Breast epithelium (tissue), 3 donors: ENCODE data around the gene TUG1.

Source experiments
- POLR2A ChIP-seq: fragments of 450-650 bp; IDR thresholded peaks from one replicate; pipeline ENCODE4 v1.6.1; 2016; ENCODE audit warnings: antibody characterized with exemption, mild to moderate bottlenecking, moderate library complexity
- POLR2AphosphoS5 ChIP-seq, 3 donors: sonication (generic); formaldehyde crosslinking; IDR thresholded peaks; one replicate each; pipeline ENCODE4 v1.6.1; 2017; ENCODE audit warnings: antibody characterized with exemption in 3 of 3
- TF ChIP-seq, protein P1 (sequence below), 3 donors: fragments of 450-650 bp; IDR thresholded peaks; one replicate each; pipeline ENCODE4 v1.5.1; 2016 to 2017; ENCODE audit warnings: antibody characterized with exemption in 3 of 3, mild to moderate bottlenecking in 3 of 3, moderate library complexity in 3 of 3

DNA sequence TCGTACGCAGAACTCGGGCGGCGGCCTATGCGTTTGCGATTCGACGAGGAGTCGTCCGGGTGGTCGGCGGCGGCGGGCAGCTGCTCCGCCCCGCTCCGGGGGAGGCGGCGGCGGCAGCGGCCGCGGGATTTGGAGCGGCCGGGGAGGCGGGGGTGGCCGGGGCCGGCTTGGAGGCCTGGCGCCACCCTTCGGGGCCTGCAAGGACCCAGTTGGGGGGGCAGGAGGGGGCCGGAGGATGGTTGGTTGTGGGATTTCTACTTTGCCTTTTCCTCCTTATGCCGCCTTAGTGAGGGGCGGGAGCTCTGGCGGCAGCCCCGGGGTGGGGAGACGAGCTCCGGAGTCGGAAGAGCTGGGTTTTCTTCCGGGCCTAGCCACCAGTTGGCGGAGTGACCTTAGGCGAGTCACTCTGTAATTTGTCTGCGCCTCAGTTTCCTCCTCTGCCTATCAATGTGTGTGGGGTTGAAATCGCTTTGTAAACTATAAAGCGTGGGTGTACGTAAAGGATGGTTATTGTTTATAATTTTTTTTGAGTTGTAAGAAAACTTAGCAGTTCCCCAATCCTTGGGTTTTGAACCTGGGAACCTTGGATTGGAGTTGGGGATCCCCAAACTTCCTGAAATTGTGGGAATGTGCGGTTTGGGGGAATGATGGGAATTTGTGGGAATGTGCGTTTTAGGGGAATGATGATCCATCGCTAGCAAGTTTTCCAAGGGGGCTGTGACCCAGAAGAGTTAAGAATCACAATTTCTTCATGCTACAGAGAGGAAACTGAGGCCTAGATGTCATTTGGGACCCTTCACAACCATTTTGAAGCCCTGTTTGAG, 679 bp downstream of the TUG1 start:
- TF ChIP-seq, protein P1, sequence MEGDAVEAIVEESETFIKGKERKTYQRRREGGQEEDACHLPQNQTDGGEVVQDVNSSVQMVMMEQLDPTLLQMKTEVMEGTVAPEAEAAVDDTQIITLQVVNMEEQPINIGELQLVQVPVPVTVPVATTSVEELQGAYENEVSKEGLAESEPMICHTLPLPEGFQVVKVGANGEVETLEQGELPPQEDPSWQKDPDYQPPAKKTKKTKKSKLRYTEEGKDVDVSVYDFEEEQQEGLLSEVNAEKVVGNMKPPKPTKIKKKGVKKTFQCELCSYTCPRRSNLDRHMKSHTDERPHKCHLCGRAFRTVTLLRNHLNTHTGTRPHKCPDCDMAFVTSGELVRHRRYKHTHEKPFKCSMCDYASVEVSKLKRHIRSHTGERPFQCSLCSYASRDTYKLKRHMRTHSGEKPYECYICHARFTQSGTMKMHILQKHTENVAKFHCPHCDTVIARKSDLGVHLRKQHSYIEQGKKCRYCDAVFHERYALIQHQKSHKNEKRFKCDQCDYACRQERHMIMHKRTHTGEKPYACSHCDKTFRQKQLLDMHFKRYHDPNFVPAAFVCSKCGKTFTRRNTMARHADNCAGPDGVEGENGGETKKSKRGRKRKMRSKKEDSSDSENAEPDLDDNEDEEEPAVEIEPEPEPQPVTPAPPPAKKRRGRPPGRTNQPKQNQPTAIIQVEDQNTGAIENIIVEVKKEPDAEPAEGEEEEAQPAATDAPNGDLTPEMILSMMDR (IDR thresholded peaks at IDR 0.05): no peak
- TF ChIP-seq POLR2AphosphoS5 (IDR thresholded peaks at IDR 0.05): no peak
- TF ChIP-seq POLR2A: no peak
